Peyer's patch (tissue), 4 donors: ENCODE results near the gene FAM43B.

ENCODE experiments used
- CTCF ChIP-seq, 6 experiments: fragments of 450-650 bp in 4 of 6; fragments of 200-600 bp in 2 of 6; sonication (generic) in 1 of 6; IDR thresholded peaks; one replicate each; pipeline ENCODE4 v1.5.1; 2017 to 2019; ENCODE audit warnings: antibody characterized with exemption in 6 of 6, mild to moderate bottlenecking in 3 of 6, moderate library complexity in 1 of 6
- POLR2A ChIP-seq, 2 donors: fragments of 450-650 bp; IDR thresholded peaks; one replicate each; pipeline ENCODE4 v1.5.1; 2017; ENCODE audit warnings: antibody characterized with exemption in 2 of 2, mild to moderate bottlenecking in 2 of 2, moderate library complexity in 2 of 2

GRCh38 chr1:20587661-20588053 is 35.3 kb downstream of the FAM43B start:
- TF ChIP-seq CTCF (IDR thresholded peaks at IDR 0.05) (no peak), POLR2A (IDR thresholded peaks at IDR 0.05) (no peak)
